Progenitor cell of endocrine pancreas (in vitro differentiated cells): ENCODE data around the gene KRTAP10-12. TPM values are rescaled to one million over a fixed set of nuclear protein-coding genes. Genes with fewer than 3 reads are reported as not detected.

Source experiments
- DNase-seq: peaks from one replicate; pipeline ENCODE4 v3.0.0; 2021; ENCODE audit warnings: low spot score; ENCODE audit not compliant: unreplicated experiment
- H3K27ac Mint-ChIP-seq: 2 replicates; pipeline ENCODE4 v1.8.0; 2021; ENCODE audit warnings: mild to moderate bottlenecking, moderate library complexity, mixed read lengths
- H3K27me3 Mint-ChIP-seq: 2 replicates; pipeline ENCODE4 v1.8.0; 2021; ENCODE audit warnings: mixed read lengths
- H3K36me3 Mint-ChIP-seq: 2 replicates; pipeline ENCODE4 v1.8.0; 2022; ENCODE audit warnings: mixed read lengths; ENCODE audit not compliant: insufficient read depth
- H3K4me1 Mint-ChIP-seq: 2 replicates; pipeline ENCODE4 v1.8.0; 2021; ENCODE audit warnings: low read depth, mixed read lengths
- H3K4me3 Mint-ChIP-seq: 2 replicates; pipeline ENCODE4 v1.8.0; 2021; ENCODE audit warnings: low read depth, mild to moderate bottlenecking, moderate library complexity, mixed read lengths
- H3K9me3 Mint-ChIP-seq: 2 replicates; pipeline ENCODE4 v1.8.0; 2021; ENCODE audit warnings: low read depth, mixed read lengths
- total RNA-seq: library from RNA; stranded (reverse); gene quantifications from 2 replicates; pipeline ENCODE4 v1.2.1, GENCODE V29; 2021
- TF ChIP-seq, protein P1 (sequence below): fragments of 200-600 bp; sonication (generic); IDR thresholded peaks from one replicate; pipeline ENCODE4 v1.5.0; 2021; ENCODE audit warnings: antibody characterized with exemption, mild to moderate bottlenecking; ENCODE audit not compliant: unreplicated experiment

KRTAP10-12 gene
- total RNA-seq, 1 donor from 2014 or later, result not detected

DNA sequence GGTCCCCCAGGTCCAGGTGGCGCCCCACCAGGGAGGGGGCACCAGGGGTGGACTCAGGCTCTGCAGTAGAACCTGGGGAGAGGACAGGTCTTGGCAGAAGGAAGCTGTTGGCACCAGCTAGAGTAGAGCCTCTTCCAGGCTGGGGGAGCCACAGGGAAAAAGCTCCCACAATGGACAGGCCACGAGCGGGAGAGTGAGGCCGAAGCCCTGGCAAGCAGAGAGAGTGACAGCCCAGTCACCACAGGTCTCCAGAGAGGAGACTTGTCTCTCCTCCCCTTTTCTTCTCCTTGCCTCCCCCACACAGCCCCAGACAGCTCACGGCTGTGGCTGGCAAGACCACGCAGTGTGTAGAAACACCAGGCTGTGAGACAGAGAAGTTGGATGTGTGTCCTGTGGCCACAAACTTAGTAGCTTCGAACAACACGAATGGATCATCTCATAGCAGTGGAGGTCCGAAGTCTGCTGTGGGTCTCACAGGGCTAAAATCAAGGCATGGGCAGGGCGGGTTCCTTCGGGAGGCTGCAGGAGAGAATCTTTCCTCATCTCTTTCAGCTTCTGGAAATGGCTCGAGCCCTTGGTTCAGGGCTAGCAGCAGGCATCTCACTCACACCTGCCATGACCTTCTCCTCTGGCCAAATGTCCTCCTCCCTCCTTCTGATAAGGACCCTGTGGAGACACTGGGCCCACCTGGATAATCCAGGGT is 45.8 kb upstream of the KRTAP10-12 start:
- no peak overlapping the region for H3K27ac Mint-ChIP-seq
- DNase-seq, result no peak
- peaks cover 6% of the 10 kb centered on the region for H3K27me3 Mint-ChIP-seq
- H3K4me3 Mint-ChIP-seq, result no peak overlapping the region
- H3K36me3 Mint-ChIP-seq, result no peaks in the 10 kb centered on the region
- H3K4me1 Mint-ChIP-seq, result no peaks in the 10 kb centered on the region
- H3K9me3 Mint-ChIP-seq, result peaks cover under 1% of the 10 kb centered on the region
- TF ChIP-seq, protein P1, sequence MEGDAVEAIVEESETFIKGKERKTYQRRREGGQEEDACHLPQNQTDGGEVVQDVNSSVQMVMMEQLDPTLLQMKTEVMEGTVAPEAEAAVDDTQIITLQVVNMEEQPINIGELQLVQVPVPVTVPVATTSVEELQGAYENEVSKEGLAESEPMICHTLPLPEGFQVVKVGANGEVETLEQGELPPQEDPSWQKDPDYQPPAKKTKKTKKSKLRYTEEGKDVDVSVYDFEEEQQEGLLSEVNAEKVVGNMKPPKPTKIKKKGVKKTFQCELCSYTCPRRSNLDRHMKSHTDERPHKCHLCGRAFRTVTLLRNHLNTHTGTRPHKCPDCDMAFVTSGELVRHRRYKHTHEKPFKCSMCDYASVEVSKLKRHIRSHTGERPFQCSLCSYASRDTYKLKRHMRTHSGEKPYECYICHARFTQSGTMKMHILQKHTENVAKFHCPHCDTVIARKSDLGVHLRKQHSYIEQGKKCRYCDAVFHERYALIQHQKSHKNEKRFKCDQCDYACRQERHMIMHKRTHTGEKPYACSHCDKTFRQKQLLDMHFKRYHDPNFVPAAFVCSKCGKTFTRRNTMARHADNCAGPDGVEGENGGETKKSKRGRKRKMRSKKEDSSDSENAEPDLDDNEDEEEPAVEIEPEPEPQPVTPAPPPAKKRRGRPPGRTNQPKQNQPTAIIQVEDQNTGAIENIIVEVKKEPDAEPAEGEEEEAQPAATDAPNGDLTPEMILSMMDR, result no peak

DNA sequence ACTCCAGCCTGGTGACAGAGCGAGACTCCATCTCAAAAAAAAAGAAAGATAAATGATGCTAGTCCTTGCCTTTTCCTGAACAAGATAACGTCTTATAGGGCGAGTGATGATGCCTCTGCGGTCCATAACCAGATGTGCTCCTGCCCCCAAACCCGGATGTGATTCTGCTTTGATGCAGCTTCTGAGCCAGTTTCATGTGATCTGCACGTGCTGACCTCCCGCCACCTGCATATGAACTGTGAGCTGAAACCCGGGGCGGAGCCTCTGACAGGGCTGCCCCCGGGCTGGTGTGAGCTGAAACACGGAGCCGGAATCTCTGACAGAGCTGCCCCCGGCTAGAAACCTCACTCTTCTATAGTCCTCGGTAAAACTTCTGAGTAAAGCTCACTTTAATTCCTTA is 43.8 kb upstream of the KRTAP10-12 start:
- Mint-ChIP-seq H3K9me3 (peaks cover 11% of the 10 kb centered on the region), H3K27me3 (peaks cover 5% of the 10 kb centered on the region), H3K4me3 (no peak overlapping the region), H3K27ac (no peak overlapping the region), H3K4me1 (no peaks in the 10 kb centered on the region), H3K36me3 (no peaks in the 10 kb centered on the region)
- no peak for DNase-seq
- TF ChIP-seq, protein P1, result no peak

DNA sequence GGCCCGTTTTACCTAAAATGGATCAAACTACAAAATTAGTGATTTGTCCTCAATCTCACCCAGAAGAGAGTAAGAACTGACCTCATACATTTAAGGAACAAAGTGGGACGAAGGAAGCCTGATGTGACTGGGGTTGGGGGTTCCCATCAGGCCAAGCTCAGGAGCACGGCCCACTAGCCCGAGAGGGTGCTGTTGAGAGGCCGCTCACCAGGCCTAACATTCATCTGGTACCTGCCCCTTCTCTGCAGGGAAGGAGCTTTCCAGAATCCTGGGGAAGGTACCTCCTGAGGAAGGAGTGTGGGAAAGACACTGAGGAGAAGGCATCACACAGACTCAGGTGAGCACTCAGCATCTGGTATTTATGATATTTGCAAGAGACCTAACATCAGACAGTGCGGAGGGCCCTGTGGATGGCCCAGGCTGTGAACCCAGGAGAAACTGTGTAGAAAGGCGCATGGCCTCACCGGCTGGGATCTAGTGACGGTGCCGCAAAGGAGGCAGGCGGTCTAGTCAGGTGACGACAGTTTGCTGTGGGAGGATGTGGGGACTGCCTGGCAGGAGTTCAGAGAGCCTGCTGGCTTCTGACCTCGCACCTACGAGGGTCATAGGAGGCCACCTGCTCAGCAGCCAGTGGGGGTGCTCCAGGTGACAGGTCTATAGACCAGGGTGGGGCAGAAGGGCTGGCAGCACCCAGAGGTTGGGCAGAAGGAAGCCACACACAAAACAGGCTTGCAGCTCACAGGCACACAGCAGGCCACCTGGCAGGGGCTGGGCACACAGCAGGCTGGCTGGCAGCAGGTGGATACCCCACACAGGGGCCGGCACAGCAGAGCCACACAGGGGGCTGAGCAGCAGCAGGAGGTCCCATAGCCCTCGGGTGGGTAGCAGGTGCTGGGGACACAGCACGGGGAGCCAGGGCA is 43.1 kb upstream of the KRTAP10-12 start:
- no peak for DNase-seq
- H3K27ac Mint-ChIP-seq, result no peak overlapping the region
- peaks cover 5% of the 10 kb centered on the region for H3K27me3 Mint-ChIP-seq
- TF ChIP-seq, protein P1, result no peak
- H3K4me3 Mint-ChIP-seq, result no peak overlapping the region
- no peaks in the 10 kb centered on the region for H3K4me1 Mint-ChIP-seq
- H3K9me3 Mint-ChIP-seq, result peaks cover 11% of the 10 kb centered on the region
- H3K36me3 Mint-ChIP-seq, result no peaks in the 10 kb centered on the region

DNA sequence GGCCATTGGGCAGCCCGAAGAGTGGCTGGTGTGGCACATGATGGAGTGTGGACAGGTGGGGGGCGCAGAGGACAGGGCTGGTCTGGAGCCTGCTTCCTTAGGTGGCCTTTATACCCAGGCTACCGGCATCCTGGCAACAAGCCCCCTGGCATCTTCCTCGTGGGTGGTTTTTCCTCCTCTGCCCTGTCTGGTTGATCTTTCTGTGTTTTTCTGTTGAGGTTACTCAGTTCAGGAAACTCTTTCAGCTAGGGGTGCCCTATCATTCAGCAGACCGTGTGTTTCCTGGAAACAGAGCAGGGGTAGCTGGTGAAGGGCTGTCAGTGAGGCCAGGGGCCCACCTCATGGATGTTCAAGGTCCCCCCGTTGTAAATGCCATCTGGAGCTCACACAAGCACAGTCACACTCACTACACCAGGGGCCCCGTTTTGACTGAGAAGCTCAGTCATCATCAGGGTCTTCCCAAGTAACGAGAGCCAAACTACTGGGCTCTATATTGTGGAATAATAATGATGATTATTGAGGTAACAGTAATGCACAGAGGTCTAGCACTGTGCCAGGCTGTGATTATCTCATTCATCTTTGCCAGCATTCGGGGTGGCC is 42.3 kb upstream of the KRTAP10-12 start, which contains the start of gene KRTAP12-4:
Gene KRTAP12-4 (minus strand): TSS at position 84 of the 600 bp plus-strand sequence. CDS start 45 bp downstream, at position 39.
- H3K4me3 Mint-ChIP-seq, result no peak within 1 kb of the TSS
- no peaks in the 10 kb centered on the region for H3K4me1 Mint-ChIP-seq
- no peak within 1 kb of the TSS for H3K27ac Mint-ChIP-seq
- peaks cover 5% of the 10 kb centered on the region for H3K27me3 Mint-ChIP-seq
- peaks cover 11% of the 10 kb centered on the region for H3K9me3 Mint-ChIP-seq
- no peak for DNase-seq
- H3K36me3 Mint-ChIP-seq, result no peaks in the 10 kb centered on the region
- TF ChIP-seq, protein P1, result no peak

DNA sequence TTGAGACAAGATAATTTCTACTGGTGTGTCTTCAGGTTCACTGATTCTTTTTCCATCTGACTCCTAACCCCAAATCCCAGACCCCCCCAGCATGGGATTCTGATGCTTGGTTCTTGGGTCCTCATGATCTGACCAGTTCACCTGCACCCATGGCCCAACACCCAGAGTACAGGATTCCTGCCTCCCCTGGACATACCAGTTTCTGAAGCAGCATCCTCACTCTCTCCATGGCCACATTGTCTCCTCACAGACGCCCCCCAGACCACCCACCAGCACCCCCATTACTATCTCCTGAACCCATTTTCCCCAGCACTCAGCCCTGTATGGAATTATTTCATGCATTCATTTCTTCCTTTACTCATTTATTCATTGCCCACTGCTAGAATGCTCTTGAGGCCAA is 40.1 kb upstream of the KRTAP10-12 start:
- DNase-seq, result no peak
- TF ChIP-seq, protein P1, result no peak
- H3K9me3 Mint-ChIP-seq, result peaks cover 11% of the 10 kb centered on the region
- H3K27ac Mint-ChIP-seq, result no peak overlapping the region
- no peaks in the 10 kb centered on the region for H3K4me1 Mint-ChIP-seq
- no peak overlapping the region for H3K4me3 Mint-ChIP-seq
- H3K27me3 Mint-ChIP-seq, result peaks cover 5% of the 10 kb centered on the region
- H3K36me3 Mint-ChIP-seq, result no peaks in the 10 kb centered on the region
